SK-N-SH (cell line): ENCODE results near the gene SLC7A6OS. TPM values are rescaled to one million over a fixed set of nuclear protein-coding genes. Genes with fewer than 3 reads are reported as not detected.

Experiments used
- CTCF ChIA-PET: fragments of 300-600, 350-600 bp; formaldehyde crosslinking; extraction: SDS; loops from one replicate; lab custom pipeline; 2021; lab: Yijun Ruan, JAX
- POLR2A ChIA-PET: fragments of 350-600 bp; sonication (Branson Sonifier 250); formaldehyde crosslinking; extraction: SDS; loops from one replicate; lab custom pipeline; 2020; ENCODE audit warnings: antibody characterized with exemption, inconsistent platforms; lab: Yijun Ruan, JAX
- DNase-seq: peaks from one replicate; pipeline ENCODE4 v3.0.0; 2012
- H2AFZ ChIP-seq: fragments of 200-600 bp; sonication (generic); 2 replicates; pipeline ENCODE4 v1.8.1; 2016; ENCODE audit warnings: antibody characterized with exemption, mild to moderate bottlenecking, low read depth
- H3F3A ChIP-seq: fragments of 200-600 bp; sonication (generic); replicated peaks from 2 replicates; pipeline ENCODE3; 2016; ENCODE audit warnings: antibody characterized with exemption, mild to moderate bottlenecking; ENCODE audit not compliant: insufficient read depth
- H3K27ac ChIP-seq, 2 experiments: fragments of 200-500 bp in 1 of 2; fragments of 200-600 bp in 1 of 2; sonication (Bioruptor generic) in 1 of 2; sonication (generic), shearing (Covaris generic) in 1 of 2; 2 replicates each; pipeline versions ENCODE4 v1.5.1 to v1.6.1; 2014 to 2016; ENCODE audit warnings: low read depth in 2 of 2, inconsistent platforms in 1 of 2, low read length in 1 of 2, mild to moderate bottlenecking in 1 of 2, mixed read lengths in 1 of 2
- H3K27me3 ChIP-seq: fragments of 200-600 bp; sonication (generic), shearing (Covaris generic); 2 replicates; pipeline ENCODE4 v1.6.1; 2016; ENCODE audit warnings: mixed run types; ENCODE audit not compliant: insufficient read depth
- H3K36me3 ChIP-seq, 2 experiments: fragments of 200-500 bp in 1 of 2; fragments of 200-600 bp in 1 of 2; sonication (Bioruptor generic) in 1 of 2; sonication (generic) in 1 of 2; replicated peaks in 1 of 2; 2 replicates each; pipeline versions ENCODE3 to v1.5.1; 2014 to 2016; ENCODE audit warnings: low read length in 1 of 2, mild to moderate bottlenecking in 1 of 2; ENCODE audit not compliant: insufficient read depth in 2 of 2, control insufficient read depth in 1 of 2
- H3K4me1 ChIP-seq, 2 experiments: fragments of 200-500 bp in 1 of 2; fragments of 200-600 bp in 1 of 2; sonication (Bioruptor generic) in 1 of 2; sonication (generic), shearing (Covaris generic) in 1 of 2; 2 replicates each; pipeline versions ENCODE4 v1.5.1 to v1.6.1; 2014 to 2016; ENCODE audit warnings: low read depth in 1 of 2, low read length in 1 of 2, mixed run types in 1 of 2; ENCODE audit not compliant: insufficient read depth in 2 of 2, control insufficient read depth in 1 of 2
- H3K4me2 ChIP-seq: fragments of 200-600 bp; sonication (generic), shearing (Covaris generic); 2 replicates; pipeline ENCODE4 v1.6.1; 2017; ENCODE audit warnings: mixed run types
- H3K4me3 ChIP-seq, 2 experiments: fragments of 200-500 bp in 1 of 2; fragments of 200-600 bp in 1 of 2; sonication (Bioruptor generic) in 1 of 2; sonication (generic), shearing (Covaris generic) in 1 of 2; 2 replicates each; pipeline versions ENCODE4 v1.5.1 to v1.8.1; 2014 to 2016; ENCODE audit warnings: low read depth in 2 of 2, inconsistent platforms in 1 of 2, low read length in 1 of 2, mild to moderate bottlenecking in 1 of 2, mixed read lengths in 1 of 2, moderate library complexity in 1 of 2
- H3K79me2 ChIP-seq: fragments of 200-600 bp; sonication (generic); 2 replicates; pipeline ENCODE4 v1.8.1; 2017; ENCODE audit warnings: mild to moderate bottlenecking; ENCODE audit not compliant: insufficient read depth
- H3K9ac ChIP-seq: fragments of 200-600 bp; sonication (generic); 2 replicates; pipeline ENCODE4 v1.6.1; 2017; ENCODE audit warnings: mixed run types
- H3K9me2 ChIP-seq: fragments of 200-600 bp; sonication (generic); 2 replicates; pipeline ENCODE4 v1.6.1; 2017; ENCODE audit warnings: mixed run types
- H3K9me3 ChIP-seq: fragments of 200-600 bp; sonication (generic); 2 replicates; pipeline ENCODE4 v1.6.1; 2017; ENCODE audit warnings: mixed run types, mild to moderate bottlenecking, moderate library complexity
- H4K20me1 ChIP-seq: fragments of 200-600 bp; sonication (generic); 2 replicates; pipeline ENCODE4 v1.6.1; 2017; ENCODE audit warnings: mild to moderate bottlenecking, mixed run types; ENCODE audit not compliant: insufficient read depth
- CHD2 ChIP-seq: fragments of 150-350 bp; IDR thresholded peaks from 2 replicates; pipeline ENCODE4 v1.6.1; 2018; ENCODE audit warnings: low read length; ENCODE audit not compliant: partially characterized antibody
- ELF1 ChIP-seq: IDR thresholded peaks from 2 replicates; pipeline ENCODE4 v1.4.0; 2012
- FOXJ3 ChIP-seq: sonication (generic); formaldehyde crosslinking; IDR thresholded peaks from 2 replicates; pipeline ENCODE4 v1.5.1; 2020; ENCODE audit warnings: mild to moderate bottlenecking, missing genetic modification reagents
- FOXM1 ChIP-seq: IDR thresholded peaks from 2 replicates; pipeline ENCODE4 v1.4.0; 2012; ENCODE audit warnings: low read depth, mild to moderate bottlenecking
- GATA2 ChIP-seq: sonication (generic); formaldehyde crosslinking; IDR thresholded peaks from 2 replicates; pipeline ENCODE4 v1.5.0; 2020; ENCODE audit warnings: mild to moderate bottlenecking, missing genetic modification reagents
- JUND ChIP-seq: IDR thresholded peaks from 2 replicates; pipeline ENCODE4 v1.4.0; 2012
- MEF2A ChIP-seq: IDR thresholded peaks from 2 replicates; pipeline ENCODE4 v1.4.0; 2012; ENCODE audit warnings: low read depth, borderline replicate concordance
- NFIC ChIP-seq: IDR thresholded peaks from 2 replicates; pipeline ENCODE4 v1.4.0; 2012; ENCODE audit warnings: borderline replicate concordance
- NRF1 ChIP-seq: IDR thresholded peaks from 2 replicates; pipeline ENCODE4 v1.6.1; 2012; ENCODE audit warnings: low read depth, mild to moderate bottlenecking, low read length
- PBX3 ChIP-seq: IDR thresholded peaks from 2 replicates; pipeline ENCODE4; 2012
- SIN3A ChIP-seq: IDR thresholded peaks from 2 replicates; pipeline ENCODE4 v1.6.1; 2012; ENCODE audit warnings: low read depth, mild to moderate bottlenecking, low read length, moderate library complexity, borderline replicate concordance
- SMC3 ChIP-seq: IDR thresholded peaks from 2 replicates; pipeline ENCODE4 v1.6.1; 2012; ENCODE audit warnings: low read depth, low read length, improper control_type of control experiment
- TAF1 ChIP-seq: IDR thresholded peaks from 2 replicates; pipeline ENCODE4 v1.6.1; 2012; ENCODE audit warnings: low read depth, mild to moderate bottlenecking, low read length, moderate library complexity, borderline replicate concordance
- TCF12 ChIP-seq: IDR thresholded peaks from 2 replicates; pipeline ENCODE4 v1.4.0; 2012
- TEAD4 ChIP-seq: IDR thresholded peaks from 2 replicates; pipeline ENCODE4 v1.4.0; 2012; ENCODE audit warnings: mild to moderate bottlenecking, borderline replicate concordance; ENCODE audit not compliant: insufficient read depth
- USF2 ChIP-seq: fragments of 150-350 bp; IDR thresholded peaks from 2 replicates; pipeline ENCODE4 v1.6.1; 2017; ENCODE audit warnings: antibody characterized with exemption, low read length, low read depth, borderline replicate concordance
- WGBS: methylation state at CpG from one replicate; pipeline ENCODE4 v1.1.6; 2017; ENCODE audit warnings: low lambda C conversion rate; 5-methylcytosine and 5-hydroxymethylcytosine counted together
- polyA plus RNA-seq, 3 experiments: library from polyadenylated mRNA; depleted of rRNA; stranded (reverse); fragments of >200 nt; gene quantifications; 2 replicates each; pipeline ENCODE4 v1.2.3, GENCODE V29; 2012
- TF ChIP-seq, protein P1 (sequence below): IDR thresholded peaks from 2 replicates; pipeline ENCODE4 v1.4.0; 2012; ENCODE audit warnings: low read depth, borderline replicate concordance
- TF ChIP-seq, protein P2 (sequence below): fragments of 200-600 bp; sonication (generic); IDR thresholded peaks from 2 replicates; pipeline ENCODE4 v1.6.1; 2017; ENCODE audit warnings: antibody characterized with exemption, mild to moderate bottlenecking, moderate library complexity
- TF ChIP-seq, protein P3 (sequence below): IDR thresholded peaks from 2 replicates; pipeline ENCODE4 v1.4.0; 2012; ENCODE audit warnings: low read depth
- TF ChIP-seq, protein P4 (sequence below): fragments of 150-350 bp; IDR thresholded peaks from 2 replicates; pipeline ENCODE4 v1.6.1; 2016; ENCODE audit warnings: mild to moderate bottlenecking, low read depth, low read length

The SLC7A6OS gene
- polyA plus RNA-seq, 1 of the 3 experiments (the other 2 are of a cell fraction): 6.6 TPM

GRCh38 chr16:68283801-68284598 lies 26.7 kb downstream of the SLC7A6OS start:
- Histone ChIP-seq H3K4me3 (no peak overlapping the region), H3K9me2 (no peaks in the 10 kb centered on the region), H4K20me1 (peaks cover 9% of the 10 kb centered on the region; the same call in 1 of the 2 replicates), H3F3A (no peaks in the 10 kb centered on the region), H3K4me1 (no peaks in the 10 kb centered on the region), H3K36me3 (peaks cover 7 to 9% of the 10 kb centered on the region in 2 experiments), H3K27ac (no peak overlapping the region), H2AFZ (no peak overlapping the region), H3K9me3 (no peaks in the 10 kb centered on the region), H3K79me2 (peaks cover 29% of the 10 kb centered on the region; the same call in 1 of the 2 replicates), H3K9ac (no peak overlapping the region), H3K4me2 (no peak overlapping the region), H3K27me3 (no peaks in the 10 kb centered on the region)
- DNase-seq: no peak
- CTCF ChIA-PET: interaction anchor here (1.0 to 10.4 kb wide), 4 partner anchors 11 to 467 kb away, joined by 3 to 80 read pairs (median 5); partner anchors contain the start of genes PRMT7, SLC7A6 and SLC7A6OS
- POLR2A ChIA-PET: no interaction called here
- 97% methylated on average over 9 of the region's 9 CpGs for WGBS
- TF ChIP-seq MEF2A: no peak

- peaks cover 7 to 10% of the 10 kb centered on the region in 2 experiments for H3K36me3 ChIP-seq
- CTCF ChIA-PET: interaction anchor here (1.0 to 10.4 kb wide), 4 partner anchors 11 to 467 kb away, joined by 3 to 80 read pairs (median 5); partner anchors contain the start of genes PRMT7, SLC7A6 and SLC7A6OS
- TF ChIP-seq, protein P1, sequence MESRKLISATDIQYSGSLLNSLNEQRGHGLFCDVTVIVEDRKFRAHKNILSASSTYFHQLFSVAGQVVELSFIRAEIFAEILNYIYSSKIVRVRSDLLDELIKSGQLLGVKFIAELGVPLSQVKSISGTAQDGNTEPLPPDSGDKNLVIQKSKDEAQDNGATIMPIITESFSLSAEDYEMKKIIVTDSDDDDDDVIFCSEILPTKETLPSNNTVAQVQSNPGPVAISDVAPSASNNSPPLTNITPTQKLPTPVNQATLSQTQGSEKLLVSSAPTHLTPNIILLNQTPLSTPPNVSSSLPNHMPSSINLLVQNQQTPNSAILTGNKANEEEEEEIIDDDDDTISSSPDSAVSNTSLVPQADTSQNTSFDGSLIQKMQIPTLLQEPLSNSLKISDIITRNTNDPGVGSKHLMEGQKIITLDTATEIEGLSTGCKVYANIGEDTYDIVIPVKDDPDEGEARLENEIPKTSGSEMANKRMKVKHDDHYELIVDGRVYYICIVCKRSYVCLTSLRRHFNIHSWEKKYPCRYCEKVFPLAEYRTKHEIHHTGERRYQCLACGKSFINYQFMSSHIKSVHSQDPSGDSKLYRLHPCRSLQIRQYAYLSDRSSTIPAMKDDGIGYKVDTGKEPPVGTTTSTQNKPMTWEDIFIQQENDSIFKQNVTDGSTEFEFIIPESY: no peak
- TF ChIP-seq SMC3: no peak
- no peak for TF ChIP-seq GATA2 (CRISPR knock-in tag)
- TF ChIP-seq, protein P2, sequence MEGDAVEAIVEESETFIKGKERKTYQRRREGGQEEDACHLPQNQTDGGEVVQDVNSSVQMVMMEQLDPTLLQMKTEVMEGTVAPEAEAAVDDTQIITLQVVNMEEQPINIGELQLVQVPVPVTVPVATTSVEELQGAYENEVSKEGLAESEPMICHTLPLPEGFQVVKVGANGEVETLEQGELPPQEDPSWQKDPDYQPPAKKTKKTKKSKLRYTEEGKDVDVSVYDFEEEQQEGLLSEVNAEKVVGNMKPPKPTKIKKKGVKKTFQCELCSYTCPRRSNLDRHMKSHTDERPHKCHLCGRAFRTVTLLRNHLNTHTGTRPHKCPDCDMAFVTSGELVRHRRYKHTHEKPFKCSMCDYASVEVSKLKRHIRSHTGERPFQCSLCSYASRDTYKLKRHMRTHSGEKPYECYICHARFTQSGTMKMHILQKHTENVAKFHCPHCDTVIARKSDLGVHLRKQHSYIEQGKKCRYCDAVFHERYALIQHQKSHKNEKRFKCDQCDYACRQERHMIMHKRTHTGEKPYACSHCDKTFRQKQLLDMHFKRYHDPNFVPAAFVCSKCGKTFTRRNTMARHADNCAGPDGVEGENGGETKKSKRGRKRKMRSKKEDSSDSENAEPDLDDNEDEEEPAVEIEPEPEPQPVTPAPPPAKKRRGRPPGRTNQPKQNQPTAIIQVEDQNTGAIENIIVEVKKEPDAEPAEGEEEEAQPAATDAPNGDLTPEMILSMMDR: no peak
- TF ChIP-seq TAF1: no peak
- TF ChIP-seq, protein P3, sequence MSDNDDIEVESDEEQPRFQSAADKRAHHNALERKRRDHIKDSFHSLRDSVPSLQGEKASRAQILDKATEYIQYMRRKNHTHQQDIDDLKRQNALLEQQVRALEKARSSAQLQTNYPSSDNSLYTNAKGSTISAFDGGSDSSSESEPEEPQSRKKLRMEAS: no peak
- TF ChIP-seq NFIC: no peak
- TF ChIP-seq NRF1: no peak
- no peak for TF ChIP-seq USF2
- TF ChIP-seq SIN3A: no peak
- TF ChIP-seq CHD2: no peak
- no peak for TF ChIP-seq FOXJ3 (CRISPR knock-in tag)
- TF ChIP-seq, protein P4, sequence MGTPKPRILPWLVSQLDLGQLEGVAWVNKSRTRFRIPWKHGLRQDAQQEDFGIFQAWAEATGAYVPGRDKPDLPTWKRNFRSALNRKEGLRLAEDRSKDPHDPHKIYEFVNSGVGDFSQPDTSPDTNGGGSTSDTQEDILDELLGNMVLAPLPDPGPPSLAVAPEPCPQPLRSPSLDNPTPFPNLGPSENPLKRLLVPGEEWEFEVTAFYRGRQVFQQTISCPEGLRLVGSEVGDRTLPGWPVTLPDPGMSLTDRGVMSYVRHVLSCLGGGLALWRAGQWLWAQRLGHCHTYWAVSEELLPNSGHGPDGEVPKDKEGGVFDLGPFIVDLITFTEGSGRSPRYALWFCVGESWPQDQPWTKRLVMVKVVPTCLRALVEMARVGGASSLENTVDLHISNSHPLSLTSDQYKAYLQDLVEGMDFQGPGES: no peak
- TF ChIP-seq JUND: no peak
- TF ChIP-seq ELF1: no peak
- no peak for TF ChIP-seq PBX3
- no peak for TF ChIP-seq FOXM1
- TF ChIP-seq TCF12: no peak
- TF ChIP-seq TEAD4: no peak
Measured at GRCh38 chr16:68283346-68283745, 27.4 kb downstream of the SLC7A6OS start.

More at GRCh38 chr16:68283346-68283745, 27.4 kb downstream of the SLC7A6OS start:
- H3K27ac ChIP-seq: no peak overlapping the region
- no peaks in the 10 kb centered on the region for H3K4me1 ChIP-seq
- H3K79me2 ChIP-seq: peaks cover 34% of the 10 kb centered on the region; the same call in 1 of the 2 replicates
- WGBS: 88% methylated on average over 5 of the region's 5 CpGs
- no peaks in the 10 kb centered on the region for H3K9me3 ChIP-seq
- H4K20me1 ChIP-seq: peaks cover 9% of the 10 kb centered on the region; the same call in 1 of the 2 replicates
- H3K27me3 ChIP-seq: no peaks in the 10 kb centered on the region
- no peak overlapping the region for H3K4me2 ChIP-seq
- H3K9me2 ChIP-seq: no peaks in the 10 kb centered on the region
- H3K4me3 ChIP-seq: no peak overlapping the region
- POLR2A ChIA-PET: interaction anchor here (0.7 kb wide), 1 partner anchor 89 kb away, joined by 3 read pairs; no protein-coding TSS in a partner anchor
- H3K9ac ChIP-seq: no peak overlapping the region
- H3F3A ChIP-seq: no peaks in the 10 kb centered on the region
- H2AFZ ChIP-seq: no peak overlapping the region
- no peak for DNase-seq
